GM19035 (cell line): ENCODE measurements around the gene YIPF2.
"Not testable (repeated sequence)": the region's sequence is repeated elsewhere in the genome, so short reads cannot be mapped to it uniquely, and the experiment has no call there.

ENCODE experiments used
- ATAC-seq: cut with Tn5 transposase; IDR thresholded peaks from one replicate; pipeline ENCODE4 v1.9.1; 2021; ENCODE audit not compliant: unreplicated experiment

The YIPF2 gene

GRCh38 chr19:10928563-10929401 lies at the start of gene YIPF2, which contains the start of gene TIMM29:
Gene YIPF2, minus strand, starts transcription at chr19:10928639. Its CDS starts 229 bp downstream, at chr19:10928410.
Gene TIMM29, plus strand, starts transcription at chr19:10928811. Its CDS starts 12 bp downstream, at chr19:10928823.
- ATAC-seq: peak; percentile 70

DNA sequence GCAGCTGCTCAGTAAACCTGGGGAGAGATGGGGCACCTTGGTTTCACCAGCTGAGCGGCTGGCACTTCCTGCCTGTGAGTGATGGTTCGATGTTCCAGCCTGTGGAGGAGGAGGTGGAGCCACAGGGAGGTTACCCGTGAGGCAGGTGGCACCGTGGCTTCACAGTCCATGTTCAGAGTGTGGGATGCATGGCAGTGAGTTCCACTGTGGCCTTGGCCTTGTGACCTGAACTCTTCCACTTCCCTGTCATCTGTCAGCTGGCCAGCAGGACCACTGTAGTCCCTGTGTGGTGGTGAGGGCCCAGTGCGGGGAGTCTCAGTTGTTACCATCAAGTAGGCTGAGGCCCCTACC lies 49.3 kb upstream of the YIPF2 start:
- ATAC-seq: no peak

- ATAC-seq: no peak
Observed at GRCh38 chr19:10976131-10976892, 47.9 kb upstream of the YIPF2 start.

- no peak for ATAC-seq
Observed at GRCh38 chr19:10975374-10976130, 47.1 kb upstream of the YIPF2 start.

- no peak for ATAC-seq
Observed at GRCh38 chr19:10971107-10971726, 42.8 kb upstream of the YIPF2 start.

DNA sequence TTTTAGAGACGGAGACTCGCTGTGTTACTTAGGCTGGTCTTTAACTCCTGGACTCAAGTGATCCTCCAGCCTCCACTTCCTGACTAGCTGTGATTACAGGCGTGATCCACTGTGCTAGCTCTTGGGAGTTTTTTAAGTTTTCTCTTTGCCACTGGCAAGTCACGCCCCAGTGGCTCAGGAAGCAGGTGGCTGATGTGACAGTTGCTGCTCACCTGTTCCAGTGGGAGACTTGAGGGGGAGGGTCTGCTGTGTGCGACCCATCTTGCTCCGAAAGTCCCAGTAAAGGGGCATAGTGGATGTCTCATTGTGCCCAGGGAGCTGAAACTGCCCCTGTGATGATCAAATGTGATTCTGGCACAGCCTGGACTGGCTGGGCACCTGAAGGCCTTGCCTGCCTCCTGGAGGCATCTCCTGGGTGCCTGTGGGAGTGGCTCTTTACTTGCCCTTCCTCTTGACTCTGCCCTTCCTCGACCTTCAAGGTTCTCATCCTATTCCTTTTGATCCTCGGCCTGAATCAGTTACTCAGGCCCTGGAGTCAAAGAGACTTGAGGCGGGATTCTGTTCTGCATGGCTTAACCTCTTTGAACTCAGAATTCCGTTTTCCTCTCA lies 40.2 kb upstream of the YIPF2 start:
- no peak for ATAC-seq

- no peak for ATAC-seq
Observed at GRCh38 chr19:10966809-10967208, 38.4 kb upstream of the YIPF2 start.

DNA sequence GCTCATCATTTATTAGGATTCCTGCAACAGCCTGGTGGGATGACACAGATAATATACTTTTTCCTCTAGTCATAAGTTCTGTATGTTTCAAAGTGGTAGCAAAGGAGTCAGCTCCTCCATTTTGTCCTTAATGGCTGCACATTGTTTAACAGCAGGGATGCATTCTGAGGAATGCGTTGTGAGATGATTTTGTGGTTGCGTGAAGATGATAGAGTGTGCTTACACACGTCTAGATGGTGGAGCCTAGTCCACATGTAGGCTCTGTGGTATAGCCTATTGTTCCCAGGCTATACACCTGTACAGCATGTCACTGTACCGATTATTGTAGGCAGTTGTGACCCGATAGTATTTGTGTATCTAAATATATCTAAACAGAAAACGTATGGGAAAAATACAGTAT lies 37.0 kb upstream of the YIPF2 start:
- ATAC-seq: no peak

- ATAC-seq: no peak
Observed at GRCh38 chr19:10964903-10965302, 36.5 kb upstream of the YIPF2 start.

DNA sequence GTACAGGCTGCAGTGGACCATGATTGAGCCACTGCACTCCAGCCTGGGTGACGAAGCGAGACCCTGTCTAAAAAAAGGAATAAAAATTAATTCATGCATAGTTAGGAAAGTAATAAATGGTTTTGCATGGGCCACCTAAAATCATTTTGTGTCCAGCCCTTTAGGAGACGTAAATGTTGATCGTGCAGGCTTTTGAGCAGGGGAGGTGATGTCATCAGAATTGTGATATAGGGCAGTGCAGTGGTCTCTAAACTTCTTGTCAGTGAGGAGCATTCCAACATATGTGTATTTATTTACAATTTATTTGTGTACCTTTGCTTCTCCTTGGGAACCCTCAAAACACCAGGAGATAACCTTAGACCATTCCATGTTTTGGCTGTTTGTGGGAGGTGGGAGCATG lies 35.4 kb upstream of the YIPF2 start:
- no peak for ATAC-seq

DNA sequence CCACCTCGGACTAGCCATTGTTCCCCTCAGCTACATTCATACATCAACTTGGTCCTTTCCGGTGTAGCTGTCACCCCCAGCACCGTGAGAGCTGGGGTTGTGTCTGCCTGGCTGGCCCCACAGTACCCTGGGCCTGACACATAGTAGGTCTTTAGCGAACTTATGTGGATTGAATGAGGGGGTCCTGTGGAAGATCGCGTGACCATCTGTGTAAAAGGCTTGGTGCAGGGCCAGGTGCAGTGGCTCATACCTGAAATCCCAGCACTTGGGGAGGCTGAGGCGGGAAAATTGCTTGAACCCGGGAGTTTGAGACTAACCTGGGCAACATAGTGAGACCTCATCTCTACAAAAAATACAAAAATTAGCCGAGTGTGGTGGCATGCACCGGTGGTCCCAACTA lies 34.4 kb upstream of the YIPF2 start:
- ATAC-seq: no peak

DNA sequence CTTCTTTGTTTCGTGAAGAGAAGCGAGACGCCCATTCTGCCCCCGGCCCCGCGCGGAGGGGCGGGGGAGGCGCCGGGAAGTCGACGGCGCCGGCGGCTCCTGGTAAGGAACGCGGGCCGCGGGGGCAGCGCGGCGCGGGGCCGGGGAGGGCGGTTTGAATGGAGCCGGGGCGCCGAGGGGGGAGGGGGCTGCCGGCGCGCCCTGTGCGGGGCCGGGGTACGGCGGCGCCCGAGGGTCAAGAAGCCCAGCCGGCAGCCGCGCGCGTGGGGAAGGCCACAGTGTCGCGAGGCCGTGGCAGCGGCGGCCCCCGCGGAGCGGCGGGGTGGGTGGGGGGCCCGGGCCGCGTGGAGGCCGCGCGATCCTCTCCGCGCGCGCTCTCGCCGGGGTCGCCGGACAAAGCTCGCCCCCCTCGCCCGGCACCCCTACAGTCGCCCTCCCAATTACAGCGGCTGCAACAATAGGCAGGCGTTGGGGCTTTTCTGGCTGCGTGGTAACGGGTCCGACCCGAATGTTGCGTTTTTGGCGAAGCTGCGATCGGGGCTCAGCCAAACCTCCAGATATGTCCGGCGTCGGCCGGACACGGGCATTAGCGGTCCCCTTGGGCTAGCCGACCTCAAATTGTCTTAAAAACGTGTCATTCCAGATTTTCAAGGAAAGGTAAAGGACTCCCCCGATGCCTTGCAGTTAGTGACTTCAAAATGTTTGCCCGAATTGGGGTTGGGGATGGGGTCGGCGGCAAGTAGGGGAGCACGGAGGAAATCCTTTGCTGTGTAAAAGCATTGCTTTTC lies 32.8 kb upstream of the YIPF2 start:
- ATAC-seq: peak; percentile 44

DNA sequence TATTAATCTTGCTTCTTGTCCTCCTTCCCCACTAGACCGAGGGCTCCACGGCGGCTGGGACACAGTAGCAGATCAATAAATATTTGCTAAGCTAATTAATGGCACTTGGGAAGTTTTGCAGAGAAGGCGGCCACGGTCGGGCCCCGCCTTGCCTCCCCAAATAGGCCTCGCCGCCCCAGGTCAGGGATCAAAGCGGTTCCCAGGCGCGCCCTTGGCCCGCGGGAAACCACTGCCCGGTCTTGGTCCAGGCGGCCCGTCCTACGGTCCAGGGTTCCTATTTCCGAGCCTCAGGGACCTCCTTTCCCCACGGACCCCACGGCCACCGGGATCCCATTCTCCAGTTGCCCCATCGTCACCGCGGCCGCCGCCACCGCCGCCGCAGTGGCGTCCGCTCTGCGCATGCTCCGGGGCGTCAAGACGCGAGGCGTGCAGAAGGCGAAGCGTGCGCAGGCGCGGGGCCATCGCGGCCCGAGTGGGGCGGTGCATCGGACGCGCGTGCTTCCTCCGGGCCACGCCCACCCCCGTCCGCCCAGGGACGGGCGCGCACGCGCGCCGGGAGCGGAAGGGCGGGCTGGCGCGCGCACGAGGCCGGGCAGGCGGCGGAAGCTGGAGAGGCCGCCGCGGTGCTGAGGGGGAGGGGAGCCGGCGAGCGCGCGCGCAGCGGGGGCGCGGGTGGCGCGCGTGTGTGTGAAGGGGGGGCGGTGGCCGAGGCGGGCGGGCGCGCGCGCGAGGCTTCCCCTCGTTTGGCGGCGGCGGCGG lies 32.1 kb upstream of the YIPF2 start, which contains the start of gene SMARCA4:
Gene SMARCA4 (plus strand): TSS at position 717 of the 759 bp plus-strand sequence. CDS start 23,122 bp downstream, outside the sequence.
- peak; percentile 79 for ATAC-seq

DNA sequence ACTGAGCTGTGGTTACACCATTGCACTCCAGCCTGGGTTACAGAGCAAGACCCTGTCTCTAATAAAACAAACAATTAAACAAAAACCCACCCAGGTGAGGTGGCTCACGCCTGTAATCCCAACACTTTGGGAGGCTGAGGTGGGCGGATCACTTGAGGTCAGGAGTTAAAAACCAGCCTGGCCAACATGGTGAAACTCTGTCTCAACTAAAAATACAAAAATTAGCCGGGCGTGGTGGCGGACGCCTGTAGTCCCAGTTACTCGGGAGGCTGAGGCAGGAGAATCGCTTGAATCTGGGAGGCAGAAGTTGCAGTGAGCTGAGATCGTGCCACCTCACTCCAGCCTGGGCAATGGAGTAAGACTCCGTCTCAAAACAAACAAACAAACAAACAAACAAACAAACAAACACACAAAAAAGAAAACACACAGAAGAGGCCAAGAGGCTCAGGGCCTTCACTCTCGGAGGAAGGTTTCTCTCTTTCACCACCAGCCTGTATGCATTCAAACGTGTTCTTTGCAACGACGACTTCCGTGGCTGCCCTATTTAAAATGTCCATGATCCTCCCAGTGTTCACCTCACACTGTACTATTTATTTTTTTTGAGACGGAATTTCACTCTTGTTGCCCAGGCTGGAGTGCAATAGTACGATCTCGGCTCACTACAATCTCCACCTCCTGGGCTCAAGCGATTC lies 31.0 kb upstream of the YIPF2 start:
- not testable (repeated sequence) for ATAC-seq

- no peak for ATAC-seq
Observed at GRCh38 chr19:10952809-10953208, 24.4 kb upstream of the YIPF2 start.

DNA sequence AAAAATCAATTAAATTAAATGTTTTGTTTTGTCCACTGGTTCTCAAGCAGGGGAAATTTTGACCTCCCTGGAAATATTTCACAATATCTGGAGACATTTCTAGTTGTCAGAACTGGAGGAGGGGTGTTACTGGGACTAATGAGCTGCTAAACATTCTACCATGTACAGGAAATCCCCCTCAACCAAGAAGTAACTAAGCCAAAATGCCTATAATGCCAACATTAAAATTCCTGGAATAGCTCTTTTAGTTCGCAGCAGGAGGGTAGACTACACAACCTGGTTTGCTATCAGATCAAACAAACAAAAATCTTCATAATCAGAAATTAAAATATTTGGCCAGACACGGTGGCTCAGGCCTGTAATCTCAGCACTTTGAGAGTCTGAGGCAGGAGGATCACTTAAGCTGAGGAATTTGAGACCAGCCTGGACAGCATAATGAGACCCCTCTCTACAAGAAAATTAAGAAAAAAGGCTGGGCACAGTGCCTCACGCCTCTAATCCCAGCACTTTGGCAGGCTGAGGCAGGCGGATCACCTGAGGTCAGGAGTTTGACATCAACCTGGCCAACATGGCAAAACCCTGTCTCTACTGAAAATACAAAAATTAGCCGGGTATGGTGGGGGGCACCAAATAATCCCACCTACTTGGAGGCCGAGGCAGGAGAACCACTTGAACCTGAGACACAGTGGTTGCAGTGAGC lies 18.7 kb upstream of the YIPF2 start:
- ATAC-seq: no peak

DNA sequence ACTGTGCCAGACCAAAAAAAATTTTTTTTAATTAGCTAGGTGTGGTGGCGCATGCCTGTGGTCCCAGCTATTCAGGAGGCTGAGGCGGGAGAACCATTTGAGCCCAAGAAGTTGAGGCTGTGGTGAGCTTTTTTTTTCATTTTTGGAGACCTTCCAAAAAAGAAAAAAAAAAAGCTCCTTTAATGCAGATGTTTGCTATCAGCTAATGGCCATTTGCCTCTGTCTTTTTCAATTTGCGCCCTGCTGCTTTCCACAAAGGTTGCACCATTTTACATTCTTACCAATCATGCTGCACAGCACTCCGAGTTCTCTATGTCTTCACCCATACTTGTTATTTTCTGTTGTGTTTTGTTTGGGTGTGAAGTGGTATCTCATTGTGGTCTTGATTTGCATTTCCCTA lies 16.8 kb upstream of the YIPF2 start:
- no peak for ATAC-seq

- not testable (repeated sequence) for ATAC-seq
Observed at GRCh38 chr19:10943412-10943811, 15.0 kb upstream of the YIPF2 start.
